Skeletal muscle tissue (tissue), 4 donors: Measurements from ENCODE around the gene STARD7. TPM values are rescaled to one million over a fixed set of nuclear protein-coding genes. Genes with fewer than 3 reads are reported as not detected.

Experiments used
- H3K27ac ChIP-seq: one replicate; pipeline ENCODE4 v1.7.0; 2013; ENCODE audit warnings: mild to moderate bottlenecking, low read depth, low read length, inconsistent platforms
- H3K27me3 ChIP-seq, 3 donors: one replicate each; pipeline ENCODE4 v1.7.0; 2013; ENCODE audit warnings: low read length in 3 of 3; ENCODE audit not compliant: control insufficient read depth in 3 of 3, insufficient read depth in 3 of 3
- H3K36me3 ChIP-seq, 3 donors: one replicate each; pipeline ENCODE4 v1.7.0; 2013; ENCODE audit warnings: low read length in 3 of 3; ENCODE audit not compliant: control insufficient read depth in 3 of 3, insufficient read depth in 3 of 3
- H3K4me1 ChIP-seq, 3 donors: one replicate each; pipeline ENCODE4 v1.7.0; 2013; ENCODE audit warnings: low read length in 3 of 3, mild to moderate bottlenecking in 3 of 3; ENCODE audit not compliant: control insufficient read depth in 3 of 3, insufficient read depth in 3 of 3
- H3K4me3 ChIP-seq, 3 donors: one replicate each; pipeline ENCODE4 v1.7.0; 2013; ENCODE audit warnings: low read length in 3 of 3
- H3K9ac ChIP-seq, 3 donors: one replicate each; pipeline ENCODE4 v1.7.0; 2013; ENCODE audit warnings: low read length in 3 of 3, mild to moderate bottlenecking in 3 of 3, moderate library complexity in 2 of 3, low read depth in 1 of 3
- H3K9me3 ChIP-seq, 3 donors: one replicate each; pipeline ENCODE4 v1.7.0; 2013; ENCODE audit warnings: low read length in 3 of 3; ENCODE audit not compliant: control insufficient read depth in 3 of 3
- total RNA-seq: library from RNA; depleted of rRNA; stranded (reverse); fragments of >200 nt; gene quantifications from one replicate; pipeline ENCODE4 v1.2.3, GENCODE V29; 2014
- donor health status: Osteomylitis.

Gene STARD7
- total RNA-seq, 1 donor from 2014 or later, result 185 TPM

DNA sequence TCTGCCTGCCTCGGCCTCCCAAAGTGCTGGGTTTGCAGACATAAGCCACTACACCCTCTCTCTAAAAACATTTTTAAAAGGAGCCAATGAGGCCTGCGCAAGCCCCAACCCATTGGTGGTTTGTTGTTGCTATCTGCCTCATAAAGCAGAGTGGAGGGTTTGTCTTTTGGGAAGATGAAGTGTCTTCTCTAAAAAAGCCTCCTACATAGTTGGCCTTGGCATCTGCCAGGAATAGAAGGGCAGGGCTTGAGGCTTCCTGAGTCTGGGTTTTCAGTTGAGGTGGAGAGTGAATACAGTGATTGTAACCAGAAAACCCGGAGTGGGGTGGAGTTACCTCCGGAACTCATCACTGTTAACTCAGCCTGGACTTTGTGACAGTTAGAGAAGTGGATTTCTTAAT lies 5.9 kb upstream of the STARD7 start:
- no peaks in the 10 kb centered on the region for H3K27me3 ChIP-seq
- no peak overlapping the region for H3K4me3 ChIP-seq
- H3K4me1 ChIP-seq, result peaks cover 5 to 23% (median 11%) of the 10 kb centered on the region in 3 donors

GRCh38 chr2:96213379-96213778 lies 4.8 kb upstream of the STARD7 start:
- no peaks in the 10 kb centered on the region for H3K9me3 ChIP-seq
- no peaks in the 10 kb centered on the region for H3K27me3 ChIP-seq
- H3K27ac ChIP-seq, result no peak overlapping the region
- no peak overlapping the region for H3K4me3 ChIP-seq
- H3K4me1 ChIP-seq, result peaks cover 8 to 19% (median 11%) of the 10 kb centered on the region in 3 donors
- no peaks in the 10 kb centered on the region for H3K36me3 ChIP-seq
- no peak overlapping the region for H3K9ac ChIP-seq

More for the DNA sequence above, 5.9 kb upstream of the STARD7 start:
- Histone ChIP-seq H3K27ac (no peak overlapping the region), H3K36me3 (no peaks in the 10 kb centered on the region), H3K9me3 (no peaks in the 10 kb centered on the region), H3K9ac (no peak overlapping the region)

- H3K27me3 ChIP-seq, result no peaks in the 10 kb centered on the region
- no peaks in the 10 kb centered on the region for H3K36me3 ChIP-seq
- H3K9me3 ChIP-seq, result no peaks in the 10 kb centered on the region
- H3K4me3 ChIP-seq, result no peak overlapping the region
- H3K27ac ChIP-seq, result no peak overlapping the region
- H3K4me1 ChIP-seq, result peaks cover 8 to 19% (median 10%) of the 10 kb centered on the region in 3 donors
- H3K9ac ChIP-seq, result no peak overlapping the region
Observed at GRCh38 chr2:96212339-96212738, 3.7 kb upstream of the STARD7 start.

- Histone ChIP-seq H3K9ac (peak overlapping the region; percentile 65 to 100 (median 66)), H3K27ac (peak overlapping the region; percentile 91), H3K36me3 (no peaks in the 10 kb centered on the region), H3K9me3 (no peaks in the 10 kb centered on the region), H3K4me1 (peaks cover 11 to 33% (median 30%) of the 10 kb centered on the region in 3 donors), H3K27me3 (no peaks in the 10 kb centered on the region), H3K4me3 (peak overlapping the region; percentile 88 to 98 (median 89))
Observed at GRCh38 chr2:96209729-96210085, 1.1 kb upstream of the STARD7 start.

DNA sequence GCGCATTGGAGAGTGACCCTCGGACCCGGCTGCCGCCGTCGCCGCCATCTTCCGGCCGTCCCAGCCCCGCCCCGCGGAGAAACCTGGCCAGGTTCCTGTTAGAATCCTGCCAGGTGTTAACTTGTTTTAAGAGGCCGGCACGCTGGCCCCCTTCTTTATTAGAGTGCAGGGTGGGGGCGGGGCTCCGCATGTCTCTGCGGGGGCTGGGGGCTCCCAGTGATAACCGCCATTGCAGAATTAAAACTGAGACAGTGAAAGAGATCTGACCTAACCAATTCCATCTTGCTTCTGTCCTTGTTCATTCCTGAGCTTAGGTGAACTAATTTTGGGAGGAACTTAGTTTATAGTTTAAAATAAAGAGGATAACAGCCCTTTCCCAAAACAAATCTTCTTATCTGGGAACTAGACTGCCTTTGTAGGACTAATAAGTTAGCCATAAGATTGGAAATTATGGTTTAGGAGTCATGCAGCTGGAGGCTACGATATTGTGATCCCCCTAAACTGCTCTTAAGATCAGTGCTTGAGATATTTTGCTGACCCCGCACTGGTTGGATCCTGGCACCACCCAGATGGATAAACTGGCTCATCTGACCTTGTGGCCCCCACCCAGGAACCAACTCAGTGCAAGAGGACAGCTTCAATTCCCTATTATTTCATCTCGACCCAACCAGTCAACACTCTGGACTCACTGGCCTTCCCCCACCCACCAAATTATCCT lies 543 bp upstream of the STARD7 start:
- H3K9ac ChIP-seq, result peak overlapping the region; percentile 65 to 100 (median 66)
- H3K36me3 ChIP-seq, result no peaks in the 10 kb centered on the region
- peak overlapping the region; percentile 88 to 98 (median 89) for H3K4me3 ChIP-seq
- H3K27me3 ChIP-seq, result no peaks in the 10 kb centered on the region
- peak overlapping the region; percentile 91 for H3K27ac ChIP-seq
- H3K9me3 ChIP-seq, result no peaks in the 10 kb centered on the region
- H3K4me1 ChIP-seq, result peaks cover 13 to 38% (median 34%) of the 10 kb centered on the region in 3 donors

GRCh38 chr2:96207774-96208142 lies 869 bp downstream of the STARD7 start:
- Histone ChIP-seq H3K27me3 (no peaks in the 10 kb centered on the region), H3K4me3 (peak overlapping the region; percentile 88 to 98 (median 89)), H3K27ac (peak overlapping the region; percentile 91), H3K4me1 (peaks cover 28 to 48% (median 46%) of the 10 kb centered on the region in 3 donors), H3K9me3 (no peaks in the 10 kb centered on the region), H3K36me3 (no peaks in the 10 kb centered on the region), H3K9ac (peak overlapping the region; percentile 90 to 100 (median 97))

- H3K36me3 ChIP-seq, result peaks cover 0 to 3% (median 0%) of the 10 kb centered on the region in 3 donors
- no peaks in the 10 kb centered on the region for H3K9me3 ChIP-seq
- H3K27ac ChIP-seq, result peak overlapping the region; percentile 91
- peak overlapping the region; percentile 90 to 100 (median 97) for H3K9ac ChIP-seq
- peaks cover 31 to 52% (median 52%) of the 10 kb centered on the region in 3 donors for H3K4me1 ChIP-seq
- H3K27me3 ChIP-seq, result no peaks in the 10 kb centered on the region
- H3K4me3 ChIP-seq, result peak overlapping the region; percentile 88 to 98 (median 89)
Observed at GRCh38 chr2:96207073-96207773, 1.4 kb downstream of the STARD7 start.

DNA sequence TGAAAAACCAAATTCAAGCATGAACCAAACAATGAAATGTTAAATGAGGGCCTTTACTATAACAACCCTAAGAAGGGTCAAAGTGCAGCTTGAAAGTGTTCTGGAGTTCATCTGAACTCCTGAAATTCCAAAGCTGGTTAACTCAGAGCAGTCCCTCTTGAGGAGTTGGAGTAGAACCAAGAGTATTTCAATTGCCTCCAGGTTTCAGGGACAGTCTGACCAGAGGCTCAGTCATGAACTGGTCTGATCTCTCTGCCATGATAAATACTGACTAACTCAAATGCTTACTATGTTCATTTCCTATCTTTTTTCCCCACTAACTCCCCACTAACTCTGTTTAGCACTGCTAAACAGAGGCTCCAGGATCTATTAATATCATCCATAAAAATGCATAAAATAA lies 2.7 kb downstream of the STARD7 start:
- Histone ChIP-seq H3K9ac (peak overlapping the region; percentile 28 to 57 (median 29)), H3K9me3 (no peaks in the 10 kb centered on the region), H3K27me3 (no peaks in the 10 kb centered on the region), H3K4me3 (peak overlapping the region; percentile 7 to 70 (median 59)), H3K4me1 (peaks cover 38 to 65% (median 56%) of the 10 kb centered on the region in 3 donors), H3K36me3 (peaks cover 0 to 3% (median 0%) of the 10 kb centered on the region in 3 donors), H3K27ac (peak overlapping the region; percentile 91)

DNA sequence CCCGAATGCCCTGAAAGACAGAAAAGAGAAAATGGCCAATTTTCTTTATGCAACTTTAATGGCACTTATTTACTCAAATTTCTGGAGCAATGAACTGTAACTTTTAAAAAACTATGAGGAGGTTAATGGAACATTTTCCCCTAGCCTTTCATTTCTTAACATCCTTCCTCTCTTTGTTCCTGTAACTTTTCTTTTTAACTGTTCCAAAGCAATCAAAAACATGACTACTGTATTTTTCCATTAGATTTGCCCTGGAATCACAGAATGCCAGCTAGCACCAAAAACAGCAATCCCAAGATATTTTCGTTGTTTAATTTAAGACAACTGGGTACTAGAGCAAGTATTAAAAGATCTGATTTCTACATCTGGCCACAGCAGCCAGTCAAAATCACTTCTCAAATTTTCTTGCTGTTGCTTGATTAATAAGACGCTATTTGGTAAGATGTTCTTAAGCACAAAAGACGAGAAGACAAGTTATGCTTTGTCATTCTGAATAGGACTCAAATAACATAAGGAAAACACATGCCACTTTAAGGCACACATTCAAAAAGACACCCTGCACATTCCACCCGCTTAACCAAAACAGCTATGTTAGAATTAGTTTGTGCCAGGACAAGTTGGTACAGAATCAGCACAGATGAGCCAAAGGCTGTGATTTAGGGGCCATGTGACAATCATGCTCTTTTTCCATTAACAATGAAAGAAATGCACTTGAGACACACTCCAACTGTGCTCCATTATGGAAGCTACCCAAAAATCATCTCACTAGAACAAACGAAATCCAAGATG lies 3.6 kb downstream of the STARD7 start:
- Histone ChIP-seq H3K4me3 (peak overlapping the region; percentile 8 to 70 (median 47)), H3K36me3 (peaks cover 0 to 3% (median 0%) of the 10 kb centered on the region in 3 donors), H3K9me3 (no peaks in the 10 kb centered on the region), H3K9ac (peak overlapping the region; percentile 27 to 72 (median 42)), H3K4me1 (peaks cover 42 to 68% (median 57%) of the 10 kb centered on the region in 3 donors), H3K27ac (peak overlapping the region; percentile 91), H3K27me3 (no peaks in the 10 kb centered on the region)
